Limb (tissue), 2 donors: ENCODE data around the gene NCAM2.

Experiments used
- DNase-seq, 2 donors: peaks; one replicate each; pipeline ENCODE4 v3.0.0-alpha.2; 2016; ENCODE audit errors: extremely low spot score in 2 of 2

The NCAM2 gene

GRCh38 chr21:20997636-20998455 lies at the start of gene NCAM2:
NCAM2 (plus strand) TSS chr21:20998409.
- peak; percentile 75 to 90 for DNase-seq

GRCh38 chr21:20949884-20950283 lies 48.3 kb upstream of the NCAM2 start:
- DNase-seq = no peak

DNA sequence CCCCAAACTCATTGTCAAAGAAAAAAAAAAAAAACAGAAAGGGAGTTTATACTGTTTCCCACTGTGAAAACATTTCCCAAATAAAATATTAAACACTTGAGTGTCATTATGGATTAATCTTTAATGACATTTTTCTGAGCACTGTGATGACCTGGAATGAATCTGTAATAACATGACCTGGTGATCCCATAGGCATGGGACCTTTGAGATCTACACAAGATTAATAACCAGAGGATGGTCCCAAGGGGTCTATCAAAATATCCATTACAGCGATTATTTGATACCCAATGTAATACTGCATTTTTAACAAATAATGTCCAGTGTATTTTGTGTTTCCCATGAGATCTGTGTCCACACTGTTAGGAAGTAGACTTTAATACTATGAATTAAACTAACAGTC lies 32.4 kb upstream of the NCAM2 start:
- DNase-seq = no peak

- DNase-seq = no peak
These were observed 29.8 kb upstream of the NCAM2 start for GRCh38 chr21:20968391-20968790.

DNA sequence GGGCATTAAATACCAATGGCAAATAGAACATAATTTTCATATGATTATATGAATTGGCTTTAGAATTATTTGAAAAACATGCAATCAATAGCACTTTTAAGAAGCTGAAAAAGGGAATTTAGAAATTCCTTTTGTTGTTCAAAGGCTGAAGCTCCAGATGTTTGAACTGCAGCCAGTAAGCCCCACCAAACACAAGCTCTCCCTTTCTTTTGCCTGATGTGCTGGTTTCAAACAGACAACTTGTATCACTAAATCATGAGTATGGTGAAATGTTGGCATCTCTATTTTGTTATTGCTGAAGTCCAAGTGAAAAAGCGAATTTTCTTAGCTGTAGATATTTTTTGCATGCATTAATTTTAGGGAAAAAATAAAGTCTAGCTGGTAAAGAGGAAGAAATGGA lies 27.5 kb upstream of the NCAM2 start:
- DNase-seq = peak in 1 of 2 donors; percentile 46

DNA sequence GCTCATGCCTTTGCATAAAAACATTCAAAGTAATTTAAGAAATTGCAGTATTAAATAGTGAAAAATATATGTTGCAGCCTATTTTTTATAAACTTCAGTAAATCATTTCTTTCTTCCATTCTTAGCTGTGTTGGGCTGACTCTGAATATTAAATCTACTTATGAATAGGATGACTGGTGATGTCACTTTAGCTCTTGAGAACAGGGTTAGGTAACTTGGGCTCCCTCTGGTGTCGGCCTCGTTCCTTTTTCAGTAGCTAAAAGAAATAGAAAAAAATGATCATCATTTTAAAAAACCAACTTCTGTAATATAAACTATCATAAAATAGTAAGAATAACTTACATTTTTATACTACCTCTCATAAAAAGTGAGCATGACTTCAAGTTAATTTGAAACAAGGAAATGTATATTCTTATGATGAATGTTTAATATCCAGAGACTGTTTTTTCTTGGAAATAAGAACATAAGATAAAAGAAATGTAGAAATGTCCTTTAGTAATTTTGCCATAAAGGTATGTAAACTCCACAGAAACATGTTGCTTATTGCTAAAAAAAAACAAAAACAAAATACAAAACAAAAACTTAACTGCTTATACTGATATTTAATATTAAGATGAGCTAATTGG lies 26.8 kb upstream of the NCAM2 start:
- DNase-seq = peak; percentile 72 to 88

DNA sequence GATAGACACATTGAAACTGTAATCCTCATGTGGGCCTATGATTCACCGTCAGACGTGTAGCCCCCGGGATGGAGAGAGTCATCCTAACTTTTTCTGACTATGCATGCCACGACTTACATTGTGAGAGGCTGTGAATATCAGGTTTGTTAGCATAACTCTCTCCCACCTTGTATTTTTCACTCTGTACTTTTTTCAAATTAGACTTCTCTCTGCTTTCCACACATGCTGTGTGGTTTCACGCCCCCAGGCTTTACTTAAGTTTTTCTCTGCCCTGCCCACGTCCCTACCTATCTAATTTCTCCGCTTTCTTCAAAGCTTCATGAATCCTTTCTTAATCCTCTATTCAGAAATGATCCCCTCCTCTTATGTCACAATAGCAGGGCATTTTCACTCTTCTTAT lies 3.4 kb upstream of the NCAM2 start:
- DNase-seq = no peak

GRCh38 chr21:20996421-20997310 lies 1.5 kb upstream of the NCAM2 start:
- DNase-seq = peak in 1 of 2 donors; percentile 40

- DNase-seq = no peak
These were observed 936 bp upstream of the NCAM2 start for GRCh38 chr21:20997311-20997635.

- no peak for DNase-seq
These were observed 214 bp downstream of the NCAM2 start for GRCh38 chr21:20998456-20998789.

DNA sequence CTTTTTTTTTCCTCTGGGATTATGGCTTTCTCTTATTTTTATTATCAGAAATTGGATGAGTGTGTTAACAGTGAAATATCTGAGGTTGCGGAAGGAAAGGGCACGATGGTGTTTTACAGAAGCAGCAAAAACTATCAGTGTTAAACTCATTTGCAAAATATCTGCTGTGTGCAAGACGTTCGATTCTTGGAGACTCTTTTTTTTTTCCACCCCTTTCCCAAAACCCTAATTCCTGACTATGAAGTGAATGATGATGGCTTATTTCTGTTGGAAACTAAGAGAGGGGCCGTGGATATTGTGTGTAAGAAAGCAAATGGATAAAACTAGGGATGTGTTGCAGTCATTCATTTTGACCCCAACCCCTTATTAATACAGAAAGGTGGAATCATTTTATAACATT lies 677 bp downstream of the NCAM2 start:
- DNase-seq = no peak

- peak; percentile 59 to 78 for DNase-seq
These were observed 1.4 kb downstream of the NCAM2 start for GRCh38 chr21:20999659-21000058.

GRCh38 chr21:21000591-21001175 lies 2.5 kb downstream of the NCAM2 start:
- no peak for DNase-seq

- no peak for DNase-seq
These were observed 3.4 kb downstream of the NCAM2 start for GRCh38 chr21:21001591-21002100.

DNA sequence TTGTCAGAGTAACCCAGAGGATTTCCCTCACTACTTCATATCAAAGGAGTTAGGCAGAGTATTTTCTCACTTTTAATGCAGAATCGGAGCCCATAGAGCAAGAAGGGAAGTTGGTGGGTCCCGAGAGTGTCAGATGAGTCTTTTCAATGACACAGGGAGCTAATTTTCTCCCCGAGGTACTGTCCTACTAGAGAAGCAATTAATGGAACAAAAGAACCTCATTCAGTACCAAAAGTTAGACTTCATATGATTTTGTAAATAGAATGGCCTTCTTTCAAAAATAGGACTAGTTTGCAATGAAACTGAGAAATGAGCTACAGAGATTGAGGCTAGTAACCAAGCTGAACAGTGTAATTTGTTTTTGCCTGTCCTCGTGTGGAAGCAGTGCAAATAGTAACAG lies 3.9 kb downstream of the NCAM2 start:
- DNase-seq = no peak

GRCh38 chr21:21003701-21004100 lies 5.5 kb downstream of the NCAM2 start:
- DNase-seq = no peak

DNA sequence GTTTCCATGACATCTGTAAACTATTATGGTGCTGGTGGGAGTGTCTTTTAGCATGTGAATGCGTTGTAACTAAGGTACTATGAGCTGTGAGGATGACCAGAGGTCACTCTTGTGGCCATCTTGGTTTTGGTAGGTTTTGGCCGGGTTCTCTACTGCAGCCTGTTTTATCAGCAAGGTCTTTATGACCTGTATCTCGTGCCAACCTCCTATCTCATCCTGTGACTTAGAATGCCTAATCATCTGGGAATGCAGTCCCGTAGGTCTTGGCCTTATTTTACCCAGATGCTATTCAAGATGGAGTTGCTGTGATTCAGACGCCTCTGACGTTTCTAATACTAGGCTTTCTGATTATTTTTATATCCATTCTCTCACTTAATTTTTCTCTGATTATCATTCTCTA lies 9.4 kb downstream of the NCAM2 start:
- no peak for DNase-seq

DNA sequence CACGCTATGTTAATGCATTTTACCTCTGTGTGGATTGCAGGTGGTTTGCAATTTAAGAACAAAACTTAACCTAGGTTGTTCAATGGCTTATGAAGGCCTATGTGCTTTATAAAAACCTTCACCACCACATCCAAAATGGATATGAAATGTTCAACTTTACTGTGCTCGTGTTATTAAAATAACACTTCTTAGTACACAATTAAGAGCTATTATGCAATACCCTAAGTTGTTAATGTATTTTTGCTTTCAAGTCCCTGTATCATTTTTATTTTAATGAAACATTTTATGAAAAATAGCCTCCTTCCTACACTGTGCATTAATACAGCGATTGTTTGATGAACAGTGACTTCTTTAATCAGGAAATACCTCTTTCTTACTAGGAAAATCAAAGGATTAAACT lies 12.0 kb downstream of the NCAM2 start:
- no peak for DNase-seq

GRCh38 chr21:21010698-21011097 lies 12.5 kb downstream of the NCAM2 start:
- DNase-seq = no peak

- no peak for DNase-seq
These were observed 20.6 kb downstream of the NCAM2 start for GRCh38 chr21:21018821-21019220.

DNA sequence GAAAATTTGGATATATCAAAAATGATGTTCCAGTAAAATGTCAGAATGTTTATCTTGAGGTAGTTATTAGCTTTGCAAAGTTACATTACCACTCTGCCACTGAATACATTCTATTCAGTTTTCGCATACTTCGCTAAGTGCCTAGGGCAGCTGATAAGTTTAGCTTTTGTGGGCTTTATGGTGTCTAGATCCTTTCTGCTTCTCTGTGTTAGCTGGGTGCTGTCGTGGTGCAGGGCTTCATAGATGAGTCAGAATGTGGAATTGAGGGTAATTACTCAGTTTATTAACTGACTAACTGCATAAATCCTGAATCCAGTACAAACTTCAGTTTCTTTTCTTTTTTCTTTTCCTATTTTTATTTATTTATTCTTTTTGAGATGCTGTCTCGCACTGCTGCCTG lies 21.5 kb downstream of the NCAM2 start:
- DNase-seq = no peak

- DNase-seq = no peak
These were observed 27.5 kb downstream of the NCAM2 start for GRCh38 chr21:21025742-21026141.
